ENCODE results near the gene MINK1. TPM values are rescaled to one million over a fixed set of nuclear protein-coding genes. Genes with fewer than 3 reads are reported as not detected.
A peak's percentile ranks its signal among the peaks of the same experiment; 100 is the strongest.

Gene MINK1
- total and polyA plus RNA-seq, 10 of the 15 experiments (the other 5 are each of a cell fraction or from before 2014, with no cell fraction given), result 0.08 to 55.6 (median 15.0) TPM

DNA sequence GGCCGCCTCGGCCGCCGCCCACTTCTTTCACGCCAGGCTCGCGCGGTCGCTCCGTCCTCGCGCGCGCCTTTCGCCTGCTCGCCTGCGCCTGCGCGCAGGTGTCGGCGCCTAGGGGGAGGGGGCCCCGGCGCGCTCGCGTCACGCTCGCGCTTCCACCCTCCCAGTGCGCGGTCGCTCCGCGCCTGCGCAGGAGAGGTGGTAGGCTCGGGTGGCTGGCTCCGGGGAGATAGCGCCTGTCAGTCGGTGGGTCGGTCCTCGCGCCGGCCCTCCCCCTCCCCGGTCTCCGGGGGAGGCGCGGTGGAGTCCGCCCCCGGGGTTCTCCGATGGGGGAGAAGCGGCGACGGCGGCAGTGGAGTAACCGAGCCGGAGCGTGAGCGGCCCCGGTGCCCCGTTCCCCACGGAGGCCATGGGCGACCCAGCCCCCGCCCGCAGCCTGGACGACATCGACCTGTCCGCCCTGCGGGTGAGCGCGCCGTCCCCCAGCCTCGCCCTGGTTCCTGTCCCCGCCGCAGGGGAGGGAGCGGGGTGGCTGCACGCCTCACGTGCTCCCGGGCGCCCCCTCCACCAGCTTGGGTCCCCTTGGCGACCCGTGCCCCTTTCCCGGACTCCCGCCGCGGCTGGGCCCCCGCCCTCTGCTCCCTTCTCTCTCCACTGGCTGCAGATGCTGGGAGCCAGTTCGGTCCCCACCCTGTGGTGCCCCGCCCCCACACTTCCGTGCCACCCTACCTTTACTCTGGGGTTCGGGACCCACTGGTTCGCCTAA is at the start of gene MINK1 (continued):
- TF ChIP-seq SPI1 (IDR thresholded peaks at IDR 0.05; ENCODE audit: borderline replicate concordance, insufficient read depth, low read depth, low read length) (no peak), MYC (IDR thresholded peaks at IDR 0.05; ENCODE audit: insufficient read depth, insufficient read length, insufficient replicate concordance, low read length, severe bottlenecking) (no peak), NR2F1 (conservative IDR thresholded peaks at IDR 0.05) (peak; percentile 55; the same call in 1 of the 2 replicates), NFYB (IDR thresholded peaks at IDR 0.05; ENCODE audit: insufficient read depth, low read depth, low read length) (no peak), JUNB (IDR thresholded peaks at IDR 0.05) (no peak), PAX8 (IDR thresholded peaks at IDR 0.05) (no peak), HDAC6 (IDR thresholded peaks at IDR 0.05; ENCODE audit: unreplicated experiment) (no peak), SREBF2 (IDR thresholded peaks at IDR 0.05; ENCODE audit: low read length) (no peak), BCL11A (IDR thresholded peaks at IDR 0.05; ENCODE audit: low read depth, low read length) (no peak), KLF5 (IDR thresholded peaks at IDR 0.05; ENCODE audit: partially characterized antibody) (peak; percentile 5), NRF1 (conservative IDR thresholded peaks at IDR 0.05; ENCODE audit: low read depth, low read length) (peak; percentile 91), NR2C2 (IDR thresholded peaks at IDR 0.05; ENCODE audit: borderline replicate concordance, control insufficient read depth, insufficient read length, low read depth) (no peak), ZNF207 (IDR thresholded peaks at IDR 0.05; ENCODE audit: borderline replicate concordance) (0 out of 2 replicates have a peak, but pooled peaks have one; percentile 60), BMI1 (IDR thresholded peaks at IDR 0.05; ENCODE audit: borderline replicate concordance) (no peak), NKRF (conservative IDR thresholded peaks at IDR 0.05) (peak; percentile 65; the same call in 1 of the 2 replicates), EGR1 (IDR thresholded peaks at IDR 0.05; ENCODE audit: borderline replicate concordance in 1 of 2, low read depth in 2 of 2, low read length in 2 of 2) (peak; percentile 62 to 63; a peak in 2 of 3 replicates), BRCA1 (IDR thresholded peaks at IDR 0.05; ENCODE audit: low read depth, low read length) (peak; percentile 70), CHD2 (IDR thresholded peaks at IDR 0.05; ENCODE audit: borderline replicate concordance, low read depth, low read length) (peak; percentile 93), SUZ12 (IDR thresholded peaks at IDR 0.05; ENCODE audit: unreplicated experiment) (no peak), CREB1 (IDR thresholded peaks at IDR 0.05; ENCODE audit: low read depth) (peak; percentile 84), CREM (IDR thresholded peaks at IDR 0.05; ENCODE audit: low read depth) (peak; percentile 29; the same call in 1 of the 2 replicates), ELK1 (IDR thresholded peaks at IDR 0.05; ENCODE audit: low read depth, low read length) (no peak), RCOR1 (conservative IDR thresholded peaks at IDR 0.05; ENCODE audit: low read depth, low read length) (0 out of 2 replicates have a peak, but pooled peaks have one; percentile 52)
- TF ChIP-seq, protein P1, sequence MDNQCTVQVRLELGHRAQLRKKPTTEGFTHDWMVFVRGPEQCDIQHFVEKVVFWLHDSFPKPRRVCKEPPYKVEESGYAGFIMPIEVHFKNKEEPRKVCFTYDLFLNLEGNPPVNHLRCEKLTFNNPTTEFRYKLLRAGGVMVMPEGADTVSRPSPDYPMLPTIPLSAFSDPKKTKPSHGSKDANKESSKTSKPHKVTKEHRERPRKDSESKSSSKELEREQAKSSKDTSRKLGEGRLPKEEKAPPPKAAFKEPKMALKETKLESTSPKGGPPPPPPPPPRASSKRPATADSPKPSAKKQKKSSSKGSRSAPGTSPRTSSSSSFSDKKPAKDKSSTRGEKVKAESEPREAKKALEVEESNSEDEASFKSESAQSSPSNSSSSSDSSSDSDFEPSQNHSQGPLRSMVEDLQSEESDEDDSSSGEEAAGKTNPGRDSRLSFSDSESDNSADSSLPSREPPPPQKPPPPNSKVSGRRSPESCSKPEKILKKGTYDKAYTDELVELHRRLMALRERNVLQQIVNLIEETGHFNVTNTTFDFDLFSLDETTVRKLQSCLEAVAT (IDR thresholded peaks at IDR 0.05), result no peak
